MM.1S (cell line): Measurements from ENCODE around the gene PYGM.

Experiments
- DNase-seq: peaks from one replicate; pipeline ENCODE4 v3.0.0-alpha.2; 2015
- H2AFZ ChIP-seq: fragments of 300-600 bp; sonication (generic); 2 replicates; pipeline ENCODE4 v1.6.0; 2016; ENCODE audit warnings: antibody characterized with exemption, low read length
- H3F3A ChIP-seq: fragments of 300-600 bp; sonication (generic); 2 replicates; pipeline ENCODE4 v1.6.1; 2016; ENCODE audit warnings: mild to moderate bottlenecking, antibody characterized with exemption, low read length, moderate library complexity, mixed read lengths; ENCODE audit not compliant: insufficient read depth
- H3K27ac ChIP-seq: fragments of 300-600 bp; sonication (generic); 2 replicates; pipeline ENCODE4 v1.5.1; 2016; ENCODE audit warnings: mild to moderate bottlenecking, low read length
- H3K27me3 ChIP-seq: fragments of 300-600 bp; sonication (generic); replicated peaks from 2 replicates; pipeline ENCODE4 v1.6.0; 2016; ENCODE audit warnings: low read length; ENCODE audit not compliant: insufficient read depth
- H3K36me3 ChIP-seq: fragments of 300-600 bp; sonication (generic); replicated peaks from 2 replicates; pipeline ENCODE4 v1.6.1; 2016; ENCODE audit warnings: mild to moderate bottlenecking, low read length, mixed read lengths; ENCODE audit not compliant: insufficient read depth
- H3K4me1 ChIP-seq: fragments of 300-600 bp; sonication (generic); 2 replicates; pipeline ENCODE4 v1.6.1; 2016; ENCODE audit warnings: low read length, mixed read lengths
- H3K4me2 ChIP-seq: fragments of 300-600 bp; sonication (generic); 2 replicates; pipeline ENCODE4 v1.6.0; 2016; ENCODE audit warnings: low read depth, low read length
- H3K4me3 ChIP-seq: fragments of 300-600 bp; sonication (generic); 2 replicates; pipeline ENCODE4 v1.5.1; 2016; ENCODE audit warnings: low read length, mixed read lengths
- H3K79me2 ChIP-seq: fragments of 300-600 bp; sonication (generic); 2 replicates; pipeline ENCODE4 v1.6.1; 2016; ENCODE audit warnings: mixed run types, low read length, mixed read lengths
- H3K9ac ChIP-seq: fragments of 300-600 bp; sonication (generic); 2 replicates; pipeline ENCODE4 v1.6.1; 2016; ENCODE audit warnings: low read length, mixed read lengths
- H3K9me2 ChIP-seq: fragments of 300-600 bp; sonication (generic); replicated peaks from 2 replicates; pipeline ENCODE4 v1.6.1; 2016; ENCODE audit warnings: mild to moderate bottlenecking, low read length, mixed read lengths; ENCODE audit not compliant: insufficient read depth
- H3K9me3 ChIP-seq: fragments of 300-600 bp; sonication (generic); replicated peaks from 2 replicates; pipeline ENCODE4 v1.6.1; 2016; ENCODE audit warnings: mild to moderate bottlenecking, low read length, mixed read lengths; ENCODE audit not compliant: insufficient read depth
- H4K20me1 ChIP-seq: fragments of 300-600 bp; sonication (generic); 2 replicates; pipeline ENCODE4 v1.6.1; 2016; ENCODE audit warnings: mild to moderate bottlenecking, low read length, moderate library complexity, mixed read lengths; ENCODE audit not compliant: insufficient read depth
- CTCF ChIP-seq: fragments of 300-600 bp; sonication (generic); IDR thresholded peaks from 2 replicates; pipeline ENCODE4 v1.5.1; 2016; ENCODE audit warnings: antibody characterized with exemption, low read length, mixed read lengths
- EZH2 ChIP-seq: fragments of 300-600 bp; sonication (generic); optimal IDR thresholded peaks from 2 replicates; pipeline ENCODE3; 2017; ENCODE audit warnings: low read depth, mild to moderate bottlenecking, antibody characterized with exemption, low read length, mixed read lengths
- EZH2phosphoT487 ChIP-seq: fragments of 300-600 bp; sonication (generic); IDR thresholded peaks from 2 replicates; pipeline ENCODE4 v1.6.1; 2018; ENCODE audit warnings: antibody characterized with exemption, low read length

Gene PYGM

DNA sequence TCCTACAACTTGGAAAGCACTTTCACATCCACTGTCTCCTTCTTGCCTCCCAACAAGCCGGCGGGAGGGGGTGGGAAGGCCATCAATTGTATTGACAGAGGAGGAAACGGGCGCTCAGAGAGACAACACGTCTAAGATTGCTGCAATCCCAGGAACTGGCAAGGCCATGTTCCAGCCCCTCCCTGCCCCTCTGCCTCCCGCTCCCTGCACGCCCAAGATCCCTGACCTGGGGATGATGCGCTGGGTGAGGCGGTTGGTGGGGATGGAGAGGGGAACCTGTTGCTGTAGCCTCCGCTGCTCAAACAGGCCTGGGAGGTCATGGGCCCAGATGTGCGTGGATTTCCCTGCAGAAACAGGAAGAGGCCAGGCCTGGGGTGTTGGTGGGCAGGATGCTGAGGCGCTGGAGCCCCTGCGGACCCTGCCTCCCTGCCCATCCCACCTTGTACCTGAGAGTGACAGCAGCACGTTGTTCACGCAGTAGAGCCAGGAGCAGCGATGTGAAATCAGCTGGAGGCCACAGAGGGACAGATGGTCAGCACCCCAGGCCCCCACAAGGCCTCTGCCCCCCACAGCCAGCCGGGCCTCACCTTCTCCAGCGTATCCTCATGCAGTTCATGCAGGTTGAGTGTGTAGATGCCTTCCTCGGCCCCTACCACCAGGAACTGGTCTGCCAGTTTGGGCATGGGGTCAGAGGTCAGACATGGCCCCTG, 36.4 kb upstream of the PYGM start:
- Histone ChIP-seq H3K4me3 (no peak overlapping the region), H3K79me2 (no peaks in the 10 kb centered on the region), H3K9me2 (no peaks in the 10 kb centered on the region), H3K9me3 (no peaks in the 10 kb centered on the region), H3K4me2 (no peak overlapping the region), H3K36me3 (no peaks in the 10 kb centered on the region), H3K4me1 (no peaks in the 10 kb centered on the region), H3K27ac (no peak overlapping the region), H3F3A (no peaks in the 10 kb centered on the region), H2AFZ (no peak overlapping the region), H4K20me1 (no peaks in the 10 kb centered on the region), H3K9ac (no peak overlapping the region), H3K27me3 (no peaks in the 10 kb centered on the region)
- TF ChIP-seq CTCF (no peak), EZH2phosphoT487 (no peak), EZH2 (no peak)
- no peak for DNase-seq

- DNase-seq = no peak
- no peak overlapping the region for H3K9ac ChIP-seq
- H3K4me3 ChIP-seq = no peak overlapping the region
- no peak overlapping the region for H2AFZ ChIP-seq
- H3K9me3 ChIP-seq = no peaks in the 10 kb centered on the region
- H3K79me2 ChIP-seq = no peaks in the 10 kb centered on the region
- TF ChIP-seq EZH2 (no peak), CTCF (no peak), EZH2phosphoT487 (no peak)
- H3F3A ChIP-seq = no peaks in the 10 kb centered on the region
- H3K36me3 ChIP-seq = no peaks in the 10 kb centered on the region
- H3K4me2 ChIP-seq = no peak overlapping the region
- no peaks in the 10 kb centered on the region for H3K9me2 ChIP-seq
- H3K27me3 ChIP-seq = no peaks in the 10 kb centered on the region
- H3K4me1 ChIP-seq = no peaks in the 10 kb centered on the region
- no peaks in the 10 kb centered on the region for H4K20me1 ChIP-seq
- no peak overlapping the region for H3K27ac ChIP-seq
Observed at GRCh38 chr11:64794526-64794925, 34.8 kb upstream of the PYGM start.

DNA sequence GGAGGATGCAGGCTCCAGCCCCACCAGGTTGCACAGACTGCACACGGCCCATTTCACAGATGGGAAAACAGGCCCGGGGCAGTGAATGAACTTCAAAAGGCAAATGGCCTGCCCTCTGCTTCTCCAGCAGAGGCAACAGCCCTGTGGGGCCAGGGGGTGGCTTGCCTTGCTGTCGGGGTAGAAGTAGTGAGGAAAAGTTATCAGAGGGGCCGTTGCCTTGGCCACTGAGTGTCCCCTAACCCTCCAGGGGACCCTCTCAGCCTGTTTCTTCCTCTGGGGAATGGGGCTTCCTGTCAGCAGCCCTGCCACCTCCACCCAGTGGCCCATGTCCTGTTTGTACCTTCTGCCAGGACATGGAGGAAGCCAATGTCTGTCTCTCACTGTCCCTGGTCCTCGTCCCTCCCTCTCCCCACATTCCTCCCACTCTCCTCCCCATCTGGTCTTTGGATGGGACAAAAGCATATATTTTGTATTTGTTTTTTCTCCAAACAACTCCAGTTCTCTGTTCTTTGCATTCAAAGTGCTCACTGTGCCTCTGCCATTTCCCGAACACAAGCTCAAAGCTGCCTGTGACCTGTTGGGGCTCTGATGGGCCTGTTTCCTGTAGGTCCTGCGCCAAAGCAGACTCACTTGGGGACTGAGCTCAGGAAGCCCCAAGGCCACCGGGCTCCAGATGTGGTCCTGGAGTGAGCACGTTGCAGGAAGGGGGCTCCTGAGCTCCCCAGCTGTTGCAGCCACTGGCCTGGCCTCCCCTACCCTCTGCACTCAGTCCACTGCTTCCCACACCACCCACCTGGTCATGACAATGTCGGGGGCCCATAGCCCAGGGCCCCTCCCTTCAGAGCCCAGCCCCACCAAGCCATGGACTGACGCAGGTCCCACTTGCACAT, 33.7 kb upstream of the PYGM start:
- Histone ChIP-seq H3K9me2 (no peaks in the 10 kb centered on the region), H3F3A (no peaks in the 10 kb centered on the region), H3K79me2 (no peaks in the 10 kb centered on the region), H3K9me3 (no peaks in the 10 kb centered on the region), H2AFZ (no peak overlapping the region), H3K9ac (no peak overlapping the region), H3K4me1 (no peaks in the 10 kb centered on the region), H3K4me3 (no peak overlapping the region), H3K4me2 (no peak overlapping the region), H4K20me1 (no peaks in the 10 kb centered on the region), H3K27ac (no peak overlapping the region), H3K27me3 (no peaks in the 10 kb centered on the region), H3K36me3 (no peaks in the 10 kb centered on the region)
- no peak for DNase-seq
- no peak for TF ChIP-seq CTCF
- no peak for TF ChIP-seq EZH2
- no peak for TF ChIP-seq EZH2phosphoT487
